RKO (cell line): Measurements from ENCODE around the gene SPHK1.
"Not testable (repeated sequence)": the region's sequence is repeated elsewhere in the genome, so short reads cannot be mapped to it uniquely, and the experiment has no call there.

ENCODE experiments used
- DNase-seq: peaks from one replicate; pipeline ENCODE4 v3.0.0-alpha.2; 2016; ENCODE audit warnings: low spot score

The SPHK1 gene, protein sequence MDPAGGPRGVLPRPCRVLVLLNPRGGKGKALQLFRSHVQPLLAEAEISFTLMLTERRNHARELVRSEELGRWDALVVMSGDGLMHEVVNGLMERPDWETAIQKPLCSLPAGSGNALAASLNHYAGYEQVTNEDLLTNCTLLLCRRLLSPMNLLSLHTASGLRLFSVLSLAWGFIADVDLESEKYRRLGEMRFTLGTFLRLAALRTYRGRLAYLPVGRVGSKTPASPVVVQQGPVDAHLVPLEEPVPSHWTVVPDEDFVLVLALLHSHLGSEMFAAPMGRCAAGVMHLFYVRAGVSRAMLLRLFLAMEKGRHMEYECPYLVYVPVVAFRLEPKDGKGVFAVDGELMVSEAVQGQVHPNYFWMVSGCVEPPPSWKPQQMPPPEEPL

DNA sequence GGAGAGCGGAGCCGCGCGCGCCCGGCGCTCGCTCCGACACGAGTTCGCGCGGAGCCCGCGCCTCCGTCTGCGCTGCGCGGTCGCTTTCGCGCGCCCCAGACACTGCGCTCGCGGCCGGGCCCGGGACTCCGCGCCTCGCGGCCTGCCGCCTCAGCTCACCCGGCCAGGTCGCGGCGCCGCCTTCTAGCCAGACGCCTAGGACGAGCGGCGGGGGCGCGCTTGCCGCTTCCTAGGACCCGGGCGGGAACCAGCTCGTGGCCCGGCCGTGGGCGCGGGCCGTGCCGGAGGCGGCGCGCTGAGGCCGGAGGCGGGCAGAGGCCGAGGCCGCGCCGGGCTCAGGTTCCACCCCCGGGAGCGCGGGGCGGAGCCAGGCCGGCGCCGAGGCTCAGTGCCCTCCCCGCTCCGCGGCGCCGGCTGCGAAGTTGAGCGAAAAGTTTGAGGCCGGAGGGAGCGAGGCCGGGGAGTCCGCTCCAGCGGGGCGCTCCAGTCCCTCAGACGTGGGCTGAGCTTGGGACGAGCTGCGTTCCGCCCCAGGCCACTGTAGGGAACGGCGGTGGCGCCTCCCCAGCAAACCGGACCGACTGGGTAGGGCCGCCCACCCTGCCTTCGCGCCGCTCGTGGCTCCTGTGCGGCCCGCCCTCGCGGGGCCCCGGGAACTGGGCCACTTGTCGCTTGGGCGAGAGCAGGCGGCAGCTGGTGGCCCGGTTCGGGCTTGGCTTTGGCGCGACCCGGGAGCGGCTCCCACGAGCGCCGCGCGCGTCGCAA is at the start of gene SPHK1:
Gene SPHK1, plus strand, starts transcription at position 388 of the 765 bp plus-strand sequence. CDS start 1,036 bp downstream, outside the sequence.
- DNase-seq, result peak; percentile 82

DNA sequence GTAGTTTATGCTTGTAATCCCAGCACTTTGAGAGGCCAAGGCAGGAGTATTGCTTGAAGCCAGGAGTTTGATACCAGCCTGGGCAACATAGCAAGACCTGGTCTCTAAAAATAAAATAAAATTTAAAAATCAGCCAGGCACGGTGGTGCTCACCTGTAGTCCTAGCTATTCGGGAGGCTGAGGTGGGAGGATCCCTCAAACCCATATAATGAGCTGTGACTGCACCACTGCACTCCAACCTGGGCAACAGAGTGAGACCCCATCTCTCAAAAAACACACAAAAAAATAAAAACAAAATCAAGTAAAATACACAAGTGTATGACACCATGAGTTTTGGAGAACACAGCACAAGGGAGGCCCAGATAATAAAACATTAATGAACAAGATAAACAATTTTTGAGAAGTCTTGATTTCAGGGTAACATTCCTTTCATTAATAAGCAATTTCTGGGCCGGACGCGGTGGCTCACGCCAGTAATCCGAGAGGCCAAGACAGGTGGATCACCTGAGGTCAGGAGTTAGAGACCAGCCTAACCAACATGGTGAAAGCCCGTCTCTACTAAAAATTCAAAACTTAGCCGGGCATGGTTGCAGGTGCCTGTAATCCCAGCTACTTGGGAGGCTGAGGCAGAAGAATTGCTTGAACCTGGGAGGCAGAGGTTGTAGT is 48.6 kb upstream of the SPHK1 start:
- no peak for DNase-seq

DNA sequence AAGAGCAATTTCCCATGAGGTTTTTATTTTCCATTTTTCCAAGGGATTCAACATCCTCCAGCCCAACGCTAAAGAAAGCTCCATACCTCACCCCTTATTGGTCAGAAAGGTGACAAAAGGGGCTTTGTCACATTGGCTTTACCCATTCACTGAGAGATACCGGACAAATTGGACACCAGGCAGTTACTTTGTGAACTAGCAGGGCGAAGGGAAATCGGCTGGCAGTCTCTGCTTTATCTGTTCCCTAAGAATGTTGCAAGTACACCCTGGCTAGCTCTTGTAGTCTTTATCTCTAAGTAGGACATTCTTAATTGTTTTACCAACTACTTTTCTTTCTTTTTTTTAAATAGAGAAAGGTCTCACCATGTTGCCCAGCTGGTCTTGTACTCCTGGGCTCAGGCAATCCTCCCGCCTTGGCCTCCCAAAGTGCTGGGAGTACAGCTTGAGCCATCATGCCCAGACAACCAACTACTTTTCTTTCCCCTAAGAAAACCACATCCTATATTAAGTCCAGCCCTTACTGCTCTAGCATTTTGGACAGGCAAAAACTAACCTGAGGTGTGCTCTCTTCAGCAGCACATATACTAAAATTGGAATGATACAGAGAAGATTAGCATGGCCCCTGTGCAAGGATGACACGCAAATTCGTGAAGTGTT is 47.5 kb upstream of the SPHK1 start:
- DNase-seq, result no peak

DNA sequence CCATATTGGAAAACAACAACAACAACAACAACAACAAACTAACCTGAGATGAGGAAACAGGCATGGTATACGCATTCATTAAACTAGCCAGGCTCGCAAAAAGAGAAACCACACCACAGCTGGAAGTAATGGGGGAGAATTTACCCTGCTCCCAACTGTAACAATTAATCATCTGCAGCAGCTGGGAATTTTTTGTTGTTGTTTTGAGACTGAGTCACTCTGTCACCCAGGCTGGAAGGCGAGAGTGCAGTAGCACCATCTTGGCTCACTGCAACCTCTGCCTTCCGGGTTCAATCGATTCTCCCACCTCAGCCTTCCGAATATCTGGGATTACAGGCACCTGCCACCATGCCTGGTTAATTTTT is 47.0 kb upstream of the SPHK1 start:
- no peak for DNase-seq

DNA sequence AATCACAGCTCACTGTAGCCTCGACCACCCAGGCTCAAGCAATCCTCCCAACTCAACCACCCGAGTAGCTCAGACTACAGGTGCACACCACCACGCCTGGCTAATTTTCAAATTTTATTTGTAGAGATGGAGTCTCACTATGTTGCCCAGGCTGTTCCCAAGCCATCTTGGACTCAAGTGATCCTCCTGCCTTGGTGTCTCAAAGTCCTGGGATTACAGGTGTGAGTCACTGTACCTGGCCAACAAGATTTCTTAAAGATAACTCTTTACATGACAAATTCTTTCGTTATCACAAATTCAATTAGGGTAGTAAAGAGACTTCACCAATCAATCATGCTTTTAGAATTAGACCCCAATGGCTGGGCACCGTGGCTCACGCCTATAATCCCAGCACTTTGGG is 43.1 kb upstream of the SPHK1 start:
- no peak for DNase-seq

DNA sequence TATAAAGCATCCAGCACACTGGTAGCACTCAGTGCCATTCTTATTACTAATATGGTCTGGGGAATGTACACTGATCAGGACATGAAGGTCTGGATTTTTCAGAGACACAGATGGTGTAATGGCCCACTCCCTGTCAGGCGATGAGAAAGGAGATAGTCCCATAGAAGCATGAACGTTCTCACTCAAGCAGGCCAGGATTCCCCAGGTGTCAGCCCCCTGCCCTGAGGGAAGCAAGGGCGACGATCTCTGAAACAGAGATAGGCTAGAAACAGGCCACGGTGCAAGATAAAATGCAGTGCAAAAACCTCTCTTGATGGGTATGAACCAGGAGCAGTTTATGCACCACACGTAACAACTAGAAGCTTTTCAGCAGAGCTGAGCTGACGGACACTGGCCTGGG is 41.3 kb upstream of the SPHK1 start:
- no peak for DNase-seq

DNA sequence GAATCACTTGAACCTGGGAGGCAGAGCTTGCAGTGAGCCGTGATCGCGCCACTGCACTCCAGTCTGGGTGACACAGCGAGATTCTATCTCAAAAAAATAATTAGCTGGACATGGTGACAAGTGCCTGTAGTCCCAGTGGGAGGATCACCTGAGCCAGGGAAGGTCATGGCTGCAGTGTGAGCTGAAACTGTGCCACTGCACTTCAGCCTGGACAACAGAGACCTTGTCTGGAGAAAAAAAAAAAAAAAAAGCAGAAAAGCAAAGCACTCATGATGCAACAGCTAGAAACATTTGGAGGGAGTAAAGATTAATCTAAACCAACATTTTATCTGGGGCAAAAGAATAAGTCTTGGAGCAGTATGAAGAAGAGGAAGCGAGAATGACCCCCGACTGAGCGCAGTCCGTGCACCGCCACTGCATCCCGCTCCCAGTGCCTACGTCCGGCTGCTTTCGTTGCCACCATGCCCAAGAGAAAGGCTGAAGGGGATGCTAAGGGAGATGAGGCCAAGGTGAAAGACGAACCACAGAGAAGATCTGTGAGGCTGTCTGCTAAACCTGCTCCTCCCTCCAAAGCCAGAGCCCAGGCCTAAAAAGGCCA is 38.9 kb upstream of the SPHK1 start:
- no peak for DNase-seq

DNA sequence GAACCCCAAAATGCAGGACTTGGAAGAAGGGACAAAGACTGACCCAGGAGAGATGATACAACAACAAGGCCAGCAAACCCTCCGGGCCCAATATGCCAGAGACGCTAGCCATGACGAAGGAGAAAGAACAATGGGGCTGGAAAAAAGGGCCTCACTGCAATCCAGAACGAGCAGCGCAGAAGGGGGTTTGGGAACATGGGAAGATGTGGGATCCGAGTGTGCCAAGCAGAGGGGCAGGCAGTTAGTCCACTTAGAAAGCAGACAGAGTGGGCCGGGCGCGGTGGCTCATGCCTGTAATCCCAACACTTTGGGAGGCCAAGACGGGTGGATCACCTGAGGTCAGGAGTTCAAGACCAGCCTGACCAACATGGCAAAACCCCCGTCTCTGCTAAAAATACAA is 37.5 kb upstream of the SPHK1 start:
- DNase-seq, result not testable (repeated sequence)

DNA sequence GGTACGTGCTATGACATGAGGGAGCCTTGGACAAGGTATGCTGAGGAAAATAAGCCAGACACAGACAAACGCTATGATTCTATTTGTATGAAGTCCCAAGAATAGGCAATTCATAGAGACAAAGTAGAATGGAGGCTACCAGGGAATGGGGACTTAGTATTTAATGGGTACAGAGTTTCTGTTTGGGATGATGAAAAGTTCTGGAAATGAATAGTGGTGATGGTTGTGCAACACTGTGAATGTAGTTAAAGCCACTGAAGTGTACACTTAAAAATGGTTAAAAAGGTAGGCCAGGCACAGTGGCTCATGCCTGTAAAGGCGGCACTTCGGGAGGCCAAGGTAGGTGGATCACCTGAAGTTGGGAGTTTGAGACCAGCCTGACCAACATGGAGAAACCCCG is 33.9 kb upstream of the SPHK1 start:
- no peak for DNase-seq

DNA sequence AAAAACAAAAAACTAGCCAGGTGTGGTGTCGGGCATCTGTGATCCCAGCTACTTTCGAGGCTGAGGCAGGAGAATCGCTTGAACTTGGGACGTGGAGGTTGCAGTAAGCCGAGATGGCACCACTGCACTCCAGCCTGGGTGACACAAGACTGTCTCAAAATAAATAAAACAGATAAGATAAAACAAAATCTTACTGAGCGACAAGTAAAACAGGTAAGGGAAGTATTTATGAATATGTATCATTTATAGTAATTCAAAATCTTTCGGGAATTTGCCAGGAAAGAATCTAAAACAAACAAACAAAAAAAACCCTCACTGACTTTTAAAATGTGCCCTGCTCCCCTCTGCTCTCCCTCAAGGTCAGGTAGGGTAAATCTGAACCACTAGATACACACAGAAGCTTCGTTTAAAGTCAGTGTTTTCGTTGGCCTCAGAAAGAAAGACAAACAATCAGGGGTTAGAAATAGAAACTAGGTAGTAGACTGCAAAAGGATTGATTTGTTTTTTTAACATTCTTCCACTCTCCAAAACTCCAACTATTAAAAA is 32.8 kb upstream of the SPHK1 start:
- no peak for DNase-seq

DNA sequence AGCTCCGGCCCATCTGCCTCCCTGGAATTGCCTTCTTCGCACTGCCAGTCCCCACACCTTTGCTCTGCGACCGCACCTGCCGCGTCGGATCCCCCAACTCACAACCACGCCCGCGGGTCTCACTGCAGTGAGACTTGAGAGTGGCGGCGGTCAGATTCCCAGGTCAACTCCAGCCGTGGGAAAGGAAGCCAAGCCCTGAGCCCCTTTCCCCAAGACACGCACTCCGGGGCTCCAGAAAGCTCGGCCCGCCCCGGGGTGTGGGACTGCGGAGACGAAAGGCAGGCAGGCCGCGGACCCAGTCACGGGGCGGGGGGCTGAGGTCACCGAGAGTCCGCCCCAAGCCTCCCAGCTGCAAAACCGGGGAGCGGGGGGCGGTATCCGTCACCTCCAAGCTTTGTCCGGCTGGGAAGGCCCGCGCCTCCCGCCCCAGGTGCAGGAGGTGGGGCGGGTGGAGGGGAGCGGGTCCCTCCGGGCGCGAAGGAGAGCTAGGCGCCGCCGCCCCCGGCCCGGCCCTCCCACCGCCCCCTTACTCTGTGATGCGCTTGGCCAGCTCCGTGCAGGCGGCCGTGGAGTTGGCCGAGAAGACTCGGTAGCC is 31.3 kb upstream of the SPHK1 start:
- DNase-seq, result peak; percentile 47

DNA sequence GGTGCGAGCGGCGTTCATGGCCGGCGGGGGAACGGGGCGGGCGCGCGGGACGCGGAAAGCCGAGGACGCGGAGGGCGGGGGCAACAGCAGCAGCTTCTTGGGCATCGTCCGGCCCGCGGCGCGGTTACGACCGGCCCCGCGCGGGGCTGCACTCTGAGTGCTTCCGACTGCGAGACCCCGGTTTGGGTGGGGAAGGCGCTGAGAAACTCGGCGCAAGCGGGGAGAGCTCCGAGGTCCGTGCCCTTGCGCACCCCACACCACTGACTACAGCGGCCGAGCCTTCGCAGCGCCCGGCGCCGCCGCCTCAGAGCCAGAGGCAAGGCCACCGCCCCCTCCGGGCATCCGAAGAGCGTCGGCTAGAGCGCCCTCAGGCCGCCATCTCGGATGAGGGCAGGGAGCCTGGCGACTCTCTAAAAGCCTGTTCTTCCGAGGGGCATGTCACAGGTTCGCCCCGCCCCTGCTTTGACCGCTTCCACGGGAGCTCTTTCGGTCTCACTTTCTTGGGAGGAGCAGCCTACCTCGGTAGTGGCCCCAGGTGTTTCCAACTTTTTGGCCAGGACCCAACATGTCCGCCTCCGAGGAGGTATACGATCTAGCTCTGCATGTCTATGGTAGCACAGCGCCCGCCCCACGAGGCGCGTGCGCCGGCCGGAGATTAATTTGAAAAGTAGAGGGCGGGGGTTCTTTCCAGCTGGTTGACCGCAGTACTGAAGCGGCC is 30.7 kb upstream of the SPHK1 start, which contains the start of gene PRPSAP1:
Gene PRPSAP1, minus strand, starts transcription at position 318 of the 718 bp plus-strand sequence. Its CDS starts 213 bp downstream, at position 105.
- peak; percentile 93 for DNase-seq

DNA sequence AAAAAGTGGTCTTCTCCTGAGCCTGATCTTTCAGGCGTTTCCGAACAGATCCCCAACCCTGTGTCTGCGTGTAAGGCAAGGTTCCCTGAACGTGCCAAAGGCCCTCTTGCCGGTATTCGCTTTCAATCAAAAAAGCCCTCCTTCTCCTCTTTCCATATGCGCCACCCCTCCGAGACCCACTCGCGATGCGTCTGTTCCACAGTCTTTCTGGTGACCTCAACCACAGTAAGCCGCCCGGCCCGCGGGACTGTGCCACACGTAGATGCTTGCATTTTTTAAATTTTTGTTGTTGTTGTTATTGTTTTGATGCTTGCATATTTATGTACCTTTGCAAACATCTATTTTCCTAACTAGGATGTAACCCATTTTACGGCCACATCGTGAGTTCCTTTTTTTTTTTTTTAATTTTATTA is 30.1 kb upstream of the SPHK1 start:
- DNase-seq, result no peak

DNA sequence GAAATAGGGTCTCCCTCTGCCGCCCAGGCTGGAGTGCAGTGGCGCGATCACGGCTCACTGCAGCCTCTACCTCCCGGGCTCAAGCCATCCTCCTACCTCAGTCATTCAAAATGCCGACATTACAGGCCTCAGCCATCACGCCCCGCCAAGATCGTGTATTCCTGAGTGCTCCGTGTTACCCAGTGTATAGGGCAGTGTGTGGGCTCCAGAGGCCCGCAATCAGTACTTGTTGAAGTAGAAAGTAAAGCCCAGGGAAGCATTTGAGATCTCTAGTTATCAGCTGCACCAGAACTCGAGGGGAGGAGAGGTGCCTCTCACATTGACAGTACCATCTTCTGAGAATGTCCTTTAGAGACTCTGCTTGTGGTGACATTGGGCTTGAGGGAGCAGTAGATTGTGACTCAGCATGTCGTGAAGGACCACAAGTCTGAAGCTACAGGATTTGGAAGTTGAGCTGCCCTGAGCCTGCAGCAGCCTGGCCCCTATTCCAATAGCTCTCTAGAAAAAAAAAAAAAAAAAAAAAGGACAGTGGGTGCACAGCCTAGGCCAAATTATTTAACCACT is 29.6 kb upstream of the SPHK1 start:
- DNase-seq, result no peak

DNA sequence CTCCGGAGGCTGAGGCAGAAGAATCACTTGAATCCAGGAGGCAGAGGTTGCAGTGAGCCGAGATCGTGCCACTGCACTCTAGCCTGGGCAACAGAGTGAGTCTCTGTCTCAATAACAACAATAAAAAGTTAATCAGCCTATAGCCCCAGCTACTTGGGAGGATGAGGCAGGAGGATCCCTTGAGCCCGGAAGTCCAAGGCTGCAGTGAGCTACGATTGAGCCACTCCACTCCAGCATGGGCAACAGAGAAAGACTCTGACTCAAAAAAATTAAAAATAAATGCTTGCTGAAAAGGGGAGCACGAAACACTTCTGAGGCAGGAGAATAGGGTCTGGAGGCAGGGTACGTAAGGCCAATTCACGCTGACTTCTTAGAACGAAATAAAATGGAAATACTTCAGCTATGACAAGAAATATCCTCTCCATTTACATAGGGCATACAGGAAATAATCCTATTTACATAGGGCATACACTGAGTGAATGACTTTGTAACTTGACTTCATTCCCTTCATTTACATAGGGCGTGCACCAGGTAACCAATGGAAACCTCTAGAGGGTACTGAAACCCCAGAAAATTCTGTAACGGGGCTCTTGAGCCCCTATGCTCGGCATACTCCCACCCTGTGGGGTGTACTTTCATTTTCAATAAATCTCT is 27.5 kb upstream of the SPHK1 start:
- no peak for DNase-seq

DNA sequence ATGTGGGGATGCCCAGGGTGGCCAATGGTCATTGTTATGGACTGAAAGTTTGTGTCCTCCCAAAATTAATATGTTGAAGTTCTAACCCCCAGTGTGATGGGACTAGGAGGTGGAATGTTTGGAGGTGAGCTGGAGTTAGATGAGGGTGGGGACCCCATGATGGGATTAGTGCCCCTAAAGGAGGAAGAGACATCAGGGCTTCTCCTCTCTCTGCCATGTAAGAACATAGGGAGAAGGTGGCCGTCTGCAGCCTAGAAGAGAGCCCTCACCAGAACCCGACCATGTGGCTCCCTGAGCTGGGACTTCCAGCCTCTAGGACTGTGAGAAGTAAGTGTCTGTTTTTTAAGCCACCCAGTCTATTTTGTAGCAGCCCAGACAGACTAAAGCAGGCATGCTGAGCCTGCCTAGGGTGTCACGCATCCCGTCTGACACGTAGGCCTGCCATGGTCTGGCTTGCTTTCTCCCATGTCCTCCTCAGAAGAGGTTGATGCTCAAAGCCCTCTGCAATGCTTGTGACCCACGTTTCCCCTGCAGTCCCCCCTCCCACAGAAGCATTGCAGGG is 26.7 kb upstream of the SPHK1 start:
- DNase-seq, result no peak

DNA sequence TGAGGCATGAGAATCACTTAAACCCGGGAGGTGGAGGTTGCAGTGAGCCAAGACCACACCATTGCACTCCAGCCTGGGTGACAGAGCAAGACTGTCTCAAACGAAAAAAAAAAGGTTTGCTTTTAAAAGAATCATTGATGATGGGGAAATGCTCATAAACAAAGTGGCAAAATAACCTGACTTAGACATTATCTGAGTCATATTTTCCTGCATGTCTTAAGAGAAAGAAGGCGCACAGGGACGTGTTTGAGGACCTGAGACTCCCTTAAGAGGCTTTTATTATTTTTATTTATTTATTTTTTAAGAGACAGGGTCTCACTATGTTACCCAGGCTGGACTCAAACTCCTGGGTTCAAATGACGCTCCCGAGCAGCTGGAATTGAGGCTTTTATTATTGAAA is 25.0 kb upstream of the SPHK1 start:
- DNase-seq, result no peak

DNA sequence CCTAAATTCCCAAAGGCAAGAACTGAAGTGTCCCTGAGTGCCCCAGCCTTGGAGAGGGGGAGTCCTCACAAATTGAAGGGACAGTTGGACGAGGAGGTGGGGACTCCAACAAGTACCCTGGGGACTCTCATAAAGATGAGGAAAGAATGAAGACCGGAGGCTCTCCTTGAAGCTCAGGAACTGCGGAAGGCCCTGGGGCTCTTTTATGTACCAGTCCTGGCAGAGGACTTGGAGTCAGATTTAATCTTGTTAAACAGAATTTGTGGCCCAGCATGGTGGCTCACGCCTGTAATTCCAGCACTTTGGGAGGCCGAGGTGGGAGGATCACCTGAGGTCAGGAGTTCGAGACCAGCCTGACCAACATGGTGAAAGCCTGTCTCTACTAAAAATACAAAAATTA is 24.6 kb upstream of the SPHK1 start:
- DNase-seq, result not testable (repeated sequence)

DNA sequence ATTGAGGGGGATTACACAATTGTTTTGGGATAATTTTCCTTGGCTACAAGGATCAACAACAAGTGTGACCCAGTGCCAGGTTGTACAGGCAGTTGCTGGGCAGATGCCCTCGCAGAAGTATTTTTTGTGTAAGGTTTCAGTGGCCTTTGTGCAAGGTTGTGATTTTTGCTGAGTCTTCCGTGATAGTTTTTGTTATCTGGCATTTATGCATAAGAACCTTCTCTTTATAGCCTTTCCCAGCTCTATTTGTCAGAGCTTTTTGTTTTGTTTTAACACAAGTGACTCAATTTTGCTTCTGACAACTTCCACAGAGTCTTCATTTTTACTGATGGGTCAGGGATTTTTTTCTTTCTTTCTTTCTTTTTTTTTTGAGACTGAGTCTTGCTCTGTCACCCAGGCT is 23.9 kb upstream of the SPHK1 start:
- no peak for DNase-seq
